Muscle of back (tissue), 11 donors: ENCODE measurements around the gene TIAL1. TPM values are rescaled to one million over a fixed set of nuclear protein-coding genes. Genes with fewer than 3 reads are reported as not detected.
"Not testable (repeated sequence)": the region's sequence is repeated elsewhere in the genome, so short reads cannot be mapped to it uniquely, and the experiment has no call there.

Experiments
- DNase-seq, 3 donors: peaks; one replicate each; pipeline versions ENCODE4 v3.0.0 to v3.0.0-alpha.2; 2013
- polyA plus RNA-seq, 10 donors: library from polyadenylated mRNA; unstranded; fragments of 120-200 nt; gene quantifications; one replicate each; pipeline ENCODE4 v1.2.1, GENCODE V29; 2013; ENCODE audit not compliant: insufficient read length in 10 of 10

Gene TIAL1
- polyA plus RNA-seq, 10 donors = 80.5 to 160 (median 110) TPM

- no peak for DNase-seq
These were observed 63.3 kb downstream of the TIAL1 start for GRCh38 chr10:119533473-119533872.

DNA sequence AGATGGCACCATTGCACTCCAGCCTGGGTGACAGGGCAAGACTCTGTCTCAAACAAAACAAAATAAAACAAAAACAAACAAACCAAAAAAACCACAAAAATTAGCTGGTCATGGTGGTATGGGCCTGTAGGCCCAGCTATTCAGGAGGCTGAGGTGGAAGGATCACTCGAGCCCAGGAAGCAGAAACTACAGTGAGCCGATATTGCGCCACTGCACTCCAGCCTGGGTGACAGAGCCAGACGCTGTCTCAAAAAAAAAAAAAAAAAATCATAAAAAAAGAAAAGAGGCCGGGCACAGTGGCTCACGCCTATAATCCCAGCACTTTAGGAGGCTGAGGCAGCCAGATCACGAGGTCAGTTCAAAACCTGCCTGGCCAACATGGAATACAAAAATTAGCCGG lies 64.0 kb downstream of the TIAL1 start:
- DNase-seq = not testable (repeated sequence)

DNA sequence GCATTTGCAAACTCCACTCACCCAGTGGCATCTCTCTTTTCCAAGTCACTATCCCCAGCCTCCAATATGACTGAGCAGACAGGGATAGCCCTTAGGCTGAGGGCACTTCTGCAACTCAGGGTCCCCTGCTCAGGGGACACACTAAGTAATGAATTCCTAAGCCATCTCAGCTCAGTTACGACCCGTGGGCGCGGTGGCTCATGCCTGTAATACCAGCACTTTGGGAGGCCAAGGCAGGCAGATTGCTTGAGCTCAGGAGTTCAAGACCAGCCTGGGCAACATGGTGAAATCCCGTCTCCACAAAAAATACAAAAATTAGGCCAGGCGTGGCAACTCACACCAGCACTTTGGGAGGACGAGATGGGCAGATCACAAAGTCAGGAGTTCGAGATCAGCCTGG lies 64.5 kb downstream of the TIAL1 start:
- not testable (repeated sequence) for DNase-seq

DNA sequence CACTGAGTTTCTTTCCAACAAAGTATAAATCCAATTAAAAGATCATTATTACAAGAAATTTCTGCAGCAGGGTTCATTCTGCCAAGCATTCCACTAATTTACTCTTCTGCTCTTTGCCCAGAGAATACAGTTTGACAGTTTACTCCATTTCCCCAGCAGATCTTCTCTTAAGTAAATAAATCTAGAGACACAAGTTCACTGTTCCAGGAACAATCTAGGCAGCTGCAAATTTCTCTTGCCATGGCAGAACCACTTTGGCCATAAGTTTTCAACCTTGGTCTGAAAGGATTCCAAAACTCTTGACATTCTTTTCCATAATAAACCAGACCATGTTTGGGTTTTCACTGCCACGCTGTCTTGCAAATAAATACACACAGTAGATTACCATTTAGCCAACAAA lies 65.7 kb downstream of the TIAL1 start:
- DNase-seq = no peak

GRCh38 chr10:119528663-119529237 lies 68.0 kb downstream of the TIAL1 start:
- DNase-seq = peak; percentile 56 to 93 (median 85)

GRCh38 chr10:119526621-119527592 lies 69.9 kb downstream of the TIAL1 start:
- DNase-seq = no peak

GRCh38 chr10:119526149-119526548 lies 70.6 kb downstream of the TIAL1 start:
- no peak for DNase-seq

- DNase-seq = no peak
These were observed 71.6 kb downstream of the TIAL1 start for GRCh38 chr10:119525116-119525515.

- no peak for DNase-seq
These were observed 72.1 kb downstream of the TIAL1 start for GRCh38 chr10:119524720-119525070.

GRCh38 chr10:119523895-119524719 lies 72.7 kb downstream of the TIAL1 start:
- no peak for DNase-seq

Other genes starting within 250 kb of the TIAL1 start
- 10 to 100 TPM; 38.6 to 70.8 (median 44.0) TPM for gene RGS10, start 54.2 kb downstream of the TIAL1 start, polyA plus RNA-seq
- 10 to 100 TPM; 30.9 to 45.0 (median 39.6) TPM for gene BAG3, start 54.4 kb upstream of the TIAL1 start, polyA plus RNA-seq
- 10 to 100 TPM; 15.0 to 27.2 (median 18.0) TPM for gene INPP5F, start 129.1 kb upstream of the TIAL1 start, polyA plus RNA-seq